Right lobe of liver (tissue), 6 donors: Measurements from ENCODE around the gene TMEM18. TPM values are rescaled to one million over a fixed set of nuclear protein-coding genes. Genes with fewer than 3 reads are reported as not detected.

ENCODE experiments used
- ATAC-seq, 4 donors: fragments of 200-7000 bp; cut with Tn5 transposase; one replicate each; pipeline ENCODE4 v1.9.1; 2020; ENCODE audit warnings: mild to moderate bottlenecking in 4 of 4, moderate library complexity in 4 of 4
- DNase-seq, 3 donors: peaks; one replicate each; pipeline ENCODE4 v3.0.0-alpha.2; 2020
- H3K27ac ChIP-seq, 3 donors: fragments of 200-600 bp; one replicate each; pipeline ENCODE4 v1.8.0; 2022
- H3K27me3 ChIP-seq, 2 donors: fragments of 200-600 bp; one replicate each; pipeline ENCODE4 v1.8.0; 2022
- H3K36me3 ChIP-seq, 4 donors: fragments of 200-600 bp; sonication (generic) in 1 of 4; one replicate each; pipeline versions ENCODE4 v1.5.1 to v1.8.0; 2017 to 2022; ENCODE audit warnings: control low read depth in 1 of 4
- H3K4me1 ChIP-seq, 4 donors: fragments of 200-600 bp; sonication (generic) in 1 of 4; one replicate each; pipeline versions ENCODE4 v1.5.1 to v1.8.0; 2017 to 2022; ENCODE audit warnings: control low read depth in 1 of 4
- H3K4me3 ChIP-seq, 3 donors: fragments of 200-600 bp; one replicate each; pipeline ENCODE4 v1.8.0; 2022
- H3K9me3 ChIP-seq, 4 donors: fragments of 200-600 bp; sonication (generic) in 1 of 4; one replicate each; pipeline versions ENCODE4 v1.5.1 to v1.8.0; 2017 to 2022; ENCODE audit warnings: control low read depth in 1 of 4
- POLR2A ChIP-seq: fragments of 450-650 bp; IDR thresholded peaks from one replicate; pipeline ENCODE4 v1.6.1; 2017; ENCODE audit warnings: antibody characterized with exemption, mild to moderate bottlenecking
- WGBS: methylation state at CpG from one replicate; pipeline ENCODE4 v1.1.6; 2018; ENCODE audit warnings: low coverage, low lambda C conversion rate; ENCODE audit not compliant: insufficient coverage; ENCODE audit errors: missing lambda C conversion rate; 5-methylcytosine and 5-hydroxymethylcytosine counted together
- intact Hi-C, 2 donors: fragments of 100-400 bp; cut with DNase I; formaldehyde crosslinking; loops; one replicate each; pipeline versions ENCODE4 v1.11.2 to v1.14.1; 2022
- total RNA-seq, 6 experiments: library from RNA; depleted of rRNA in 2 of 6; stranded (reverse); fragments of >200 nt in 2 of 6; fragmentation: NEBNext Ultra II Directional in 3 of 6; extraction: Animal tissue kit (Norgen Biotek cat#: 25700) in 3 of 6; gene quantifications; one replicate each; pipeline versions ENCODE4 v1.1.0 to v1.2.4, GENCODE V29; 2016 to 2023
- TF ChIP-seq, protein P1 (sequence below), 4 donors: fragments of 200-600 bp in 3 of 4; fragments of 450-650 bp in 1 of 4; IDR thresholded peaks; one replicate each; pipeline versions ENCODE4 v1.5.1 to v1.8.0; 2016 to 2022; ENCODE audit warnings: antibody characterized with exemption in 4 of 4, mild to moderate bottlenecking in 2 of 4
- donor health status: DM: no; HTN: yes; CAD: no.
- donor health status: DM: no; HTN: no; CAD: no.
- donor health status: DM: no; HTN: no; CAD: no.
- donor health status: DM: no; HTN: yes; CAD: no.
- donor health status: DM: no; HTN: yes; CAD: no.

Gene TMEM18
- total RNA-seq, 6 experiments from 2014 or later = 4.2 to 11.4 (median 7.0) TPM

GRCh38 chr2:670637-671036, 6.6 kb downstream of the TMEM18 start:
- no peak overlapping the region for H3K27ac ChIP-seq
- 92% methylated on average over 4 of the region's 18 CpGs for WGBS
- H3K36me3 ChIP-seq = peaks cover 0 to 29% (median 14%) of the 10 kb centered on the region in 4 donors
- no peaks in the 10 kb centered on the region for H3K27me3 ChIP-seq
- ATAC-seq (no peak), DNase-seq (no peak)
- TF ChIP-seq POLR2A = no peak
- no peak overlapping the region for H3K4me3 ChIP-seq
- no peaks in the 10 kb centered on the region for H3K9me3 ChIP-seq
- peaks cover 0 to 2% (median 0%) of the 10 kb centered on the region in 4 donors for H3K4me1 ChIP-seq
- intact Hi-C loops = no loop called here

DNA sequence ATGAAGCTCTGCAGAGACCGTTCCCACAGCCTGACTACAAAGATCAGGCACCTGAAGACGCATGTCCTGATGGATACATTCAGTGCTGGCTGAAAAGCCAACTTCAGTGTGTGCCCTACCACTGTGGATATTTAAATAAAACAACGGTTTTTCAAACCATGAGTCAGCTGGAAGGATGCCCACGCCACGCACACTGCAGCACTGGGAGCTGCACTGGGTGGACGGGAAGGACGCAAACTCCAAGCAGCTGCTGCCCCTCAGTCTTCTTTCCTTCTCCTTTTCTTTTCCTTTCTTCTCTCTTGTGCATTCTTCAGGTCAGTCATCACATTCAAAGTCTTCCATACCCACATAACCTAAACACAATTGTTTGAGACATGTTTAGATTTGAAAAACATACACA, 7.9 kb downstream of the TMEM18 start:
- DNase-seq = no peak

DNA sequence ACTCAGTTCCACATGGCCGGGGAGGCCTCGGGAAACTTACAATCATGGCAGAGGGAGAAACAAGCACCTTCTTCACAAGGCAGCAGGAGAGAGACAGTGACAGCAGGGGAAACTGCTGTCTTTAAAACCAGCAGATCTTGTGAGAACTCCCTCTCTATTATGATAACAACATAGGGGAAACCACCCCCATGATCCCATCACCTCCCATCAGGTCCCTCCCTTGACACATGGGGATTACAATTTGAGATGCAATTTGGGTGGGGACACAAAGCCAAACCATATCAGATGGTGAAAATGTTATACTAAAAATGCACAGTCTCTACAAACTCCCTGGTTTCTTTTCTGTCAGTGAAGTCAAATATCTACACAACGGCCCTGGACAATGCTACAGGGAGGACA, 9.2 kb downstream of the TMEM18 start:
- no peak for TF ChIP-seq POLR2A
- TF ChIP-seq, protein P1, sequence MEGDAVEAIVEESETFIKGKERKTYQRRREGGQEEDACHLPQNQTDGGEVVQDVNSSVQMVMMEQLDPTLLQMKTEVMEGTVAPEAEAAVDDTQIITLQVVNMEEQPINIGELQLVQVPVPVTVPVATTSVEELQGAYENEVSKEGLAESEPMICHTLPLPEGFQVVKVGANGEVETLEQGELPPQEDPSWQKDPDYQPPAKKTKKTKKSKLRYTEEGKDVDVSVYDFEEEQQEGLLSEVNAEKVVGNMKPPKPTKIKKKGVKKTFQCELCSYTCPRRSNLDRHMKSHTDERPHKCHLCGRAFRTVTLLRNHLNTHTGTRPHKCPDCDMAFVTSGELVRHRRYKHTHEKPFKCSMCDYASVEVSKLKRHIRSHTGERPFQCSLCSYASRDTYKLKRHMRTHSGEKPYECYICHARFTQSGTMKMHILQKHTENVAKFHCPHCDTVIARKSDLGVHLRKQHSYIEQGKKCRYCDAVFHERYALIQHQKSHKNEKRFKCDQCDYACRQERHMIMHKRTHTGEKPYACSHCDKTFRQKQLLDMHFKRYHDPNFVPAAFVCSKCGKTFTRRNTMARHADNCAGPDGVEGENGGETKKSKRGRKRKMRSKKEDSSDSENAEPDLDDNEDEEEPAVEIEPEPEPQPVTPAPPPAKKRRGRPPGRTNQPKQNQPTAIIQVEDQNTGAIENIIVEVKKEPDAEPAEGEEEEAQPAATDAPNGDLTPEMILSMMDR (IDR thresholded peaks at IDR 0.05) = no peak
- no peaks in the 10 kb centered on the region for H3K4me1 ChIP-seq
- WGBS = 89% methylated on average over 3 of the region's 3 CpGs
- H3K27ac ChIP-seq = no peak overlapping the region
- no peaks in the 10 kb centered on the region for H3K27me3 ChIP-seq
- H3K9me3 ChIP-seq = no peaks in the 10 kb centered on the region
- intact Hi-C loops = no loop called here
- peaks cover 0 to 29% (median 14%) of the 10 kb centered on the region in 4 donors for H3K36me3 ChIP-seq
- DNase-seq (no peak), ATAC-seq (no peak)
- H3K4me3 ChIP-seq = no peak overlapping the region

More for the DNA sequence above, 7.9 kb downstream of the TMEM18 start:
- Histone ChIP-seq H3K27me3 (no peaks in the 10 kb centered on the region), H3K36me3 (peaks cover 0 to 29% (median 14%) of the 10 kb centered on the region in 4 donors), H3K4me1 (no peaks in the 10 kb centered on the region), H3K4me3 (no peak overlapping the region), H3K27ac (no peak overlapping the region), H3K9me3 (no peaks in the 10 kb centered on the region)
- no peak for ATAC-seq
- intact Hi-C loops = no loop called here
- TF ChIP-seq, protein P1 (IDR thresholded peaks at IDR 0.05) = no peak
- TF ChIP-seq POLR2A = no peak
- WGBS = 85% methylated on average over 7 of the region's 7 CpGs

DNA sequence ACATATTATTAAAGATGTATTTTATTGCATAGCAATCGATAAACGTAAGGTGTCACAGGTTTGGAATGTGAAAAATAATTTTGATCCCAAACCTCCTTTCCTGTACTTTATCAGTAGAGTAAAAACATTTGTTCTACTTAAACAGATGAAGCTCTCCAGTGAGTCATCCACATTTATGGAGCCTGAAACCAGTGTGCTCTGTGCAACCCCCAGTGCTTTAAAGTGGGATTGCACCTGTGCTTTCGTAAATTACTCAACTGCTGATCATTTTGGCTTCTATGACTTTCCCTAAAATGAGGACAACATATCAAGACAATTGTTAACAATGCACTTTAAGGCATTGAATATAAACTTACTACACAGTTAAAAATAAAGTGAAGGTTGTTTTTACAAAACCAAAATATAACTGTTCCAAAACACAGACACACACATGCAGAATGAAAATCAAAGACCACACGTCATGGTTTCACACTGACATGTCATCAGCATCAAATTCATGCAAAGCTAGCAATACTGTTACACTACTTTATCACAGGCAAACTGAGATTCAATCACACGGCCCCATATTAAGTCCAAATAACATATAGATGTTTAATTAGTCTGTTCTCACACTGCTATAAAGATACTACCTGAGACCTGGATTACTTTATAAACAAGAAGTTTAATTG, 9.7 kb downstream of the TMEM18 start:
- 84% methylated on average over 5 of the region's 5 CpGs for WGBS
- intact Hi-C loops = no loop called here
- no peaks in the 10 kb centered on the region for H3K4me1 ChIP-seq

DNA sequence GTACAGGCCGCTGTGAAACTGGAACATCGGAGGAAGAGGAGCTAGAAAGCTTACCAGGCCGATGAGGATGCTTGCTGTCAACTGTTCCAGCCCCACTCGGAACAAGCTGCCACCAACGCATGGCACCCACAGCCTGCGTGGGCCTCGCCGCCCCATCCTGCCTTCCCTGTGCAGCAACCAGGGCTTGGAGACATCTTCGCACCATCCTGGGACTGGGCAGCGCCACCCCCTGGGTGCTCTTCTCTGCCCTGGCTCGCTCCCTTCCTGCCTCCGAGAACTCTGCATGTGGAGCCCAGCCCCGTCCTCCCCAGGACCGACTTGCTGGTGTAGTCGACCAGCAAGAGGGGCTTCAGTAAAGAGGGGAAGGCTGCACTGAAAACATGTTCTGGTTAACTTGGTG, 10.8 kb downstream of the TMEM18 start:
- intact Hi-C loops = no loop called here
- no peaks in the 10 kb centered on the region for H3K4me1 ChIP-seq
- H3K4me3 ChIP-seq = no peak overlapping the region
- H3K36me3 ChIP-seq = peaks cover 0 to 23% (median 12%) of the 10 kb centered on the region in 4 donors
- no peak for DNase-seq
- TF ChIP-seq POLR2A = no peak
- TF ChIP-seq, protein P1 (IDR thresholded peaks at IDR 0.05) = no peak
- no peak overlapping the region for H3K27ac ChIP-seq
- WGBS = no CpG with 5 or more reads among the region's 15 CpGs
- no peak for ATAC-seq
- no peaks in the 10 kb centered on the region for H3K27me3 ChIP-seq
- no peaks in the 10 kb centered on the region for H3K9me3 ChIP-seq

More for the DNA sequence above, 9.7 kb downstream of the TMEM18 start:
- no peak overlapping the region for H3K4me3 ChIP-seq
- H3K36me3 ChIP-seq = peaks cover 0 to 28% (median 14%) of the 10 kb centered on the region in 4 donors
- no peaks in the 10 kb centered on the region for H3K27me3 ChIP-seq
- TF ChIP-seq, protein P1 (IDR thresholded peaks at IDR 0.05) = peak; percentile 23 to 47 (median 38)
- no peak for TF ChIP-seq POLR2A
- ATAC-seq (peak in 3 of 4 donors; percentile 30 to 87 (median 34)), DNase-seq (no peak)
- no peak overlapping the region for H3K27ac ChIP-seq
- H3K9me3 ChIP-seq = no peaks in the 10 kb centered on the region
